CD4-positive, alpha-beta T cell treated with Interleukin-2 at 100 ng/mL for 4 hours (primary cell): ENCODE data around the gene DOK3.

Experiments
- DNase-seq: peaks from one replicate; pipeline ENCODE4 v3.0.0-alpha.2; 2020; ENCODE audit warnings: low spot score

The DOK3 gene

GRCh38 chr5:177467436-177467835 is 42.2 kb downstream of the DOK3 start:
- DNase-seq = no peak

DNA sequence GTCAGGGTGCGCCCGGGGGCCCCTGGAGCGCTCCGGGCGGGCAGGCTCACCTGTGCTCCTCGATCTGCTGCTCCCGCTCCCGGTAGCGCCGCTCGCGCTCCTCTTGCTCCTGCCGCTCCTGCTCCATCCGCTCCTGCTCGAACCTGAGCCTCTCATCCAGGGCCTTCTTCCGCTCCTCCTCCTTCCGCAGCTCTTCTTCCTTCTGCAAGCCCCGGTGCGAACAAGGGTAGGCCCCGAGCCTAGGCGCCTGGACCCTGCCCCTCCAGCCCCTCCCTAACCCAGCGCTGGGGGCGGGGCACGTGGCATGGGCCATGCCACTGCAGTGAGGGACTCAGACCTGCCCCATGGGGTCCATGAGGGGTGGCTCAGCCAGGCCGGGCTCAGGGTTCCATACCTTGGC is 42.8 kb downstream of the DOK3 start:
- DNase-seq = no peak

- DNase-seq = no peak
Measured at GRCh38 chr5:177465044-177465443, 44.6 kb downstream of the DOK3 start.

DNA sequence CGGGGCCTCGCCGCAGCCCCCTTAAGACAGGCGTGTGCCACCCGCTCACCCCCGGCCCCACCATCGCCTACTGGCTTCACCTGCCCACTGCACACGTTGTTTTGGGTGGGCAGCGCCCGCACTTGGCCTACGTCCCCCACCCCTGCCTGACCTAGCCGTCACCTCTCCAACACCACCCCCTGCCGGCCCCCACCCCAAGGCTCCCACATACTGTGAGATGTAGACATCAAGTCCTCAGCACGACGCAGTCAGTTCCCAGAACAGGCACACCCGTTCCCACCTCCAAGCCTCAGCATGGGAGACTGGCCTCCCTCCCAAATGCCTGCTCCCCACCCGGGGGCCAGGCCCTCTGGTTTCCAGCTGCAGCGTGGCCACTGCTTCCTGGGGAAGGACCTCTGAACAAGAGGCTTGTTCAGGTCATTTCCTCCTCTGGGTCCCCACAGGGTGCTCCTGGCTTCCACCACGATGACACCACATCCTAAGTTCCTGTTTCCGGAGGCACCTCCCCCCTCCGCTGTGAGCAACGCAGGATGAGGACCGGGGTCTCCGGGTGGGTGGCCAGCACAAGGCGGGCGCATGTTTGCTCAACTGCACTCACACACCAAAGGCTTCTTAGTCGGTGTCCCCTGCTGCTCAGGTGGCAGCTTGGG is 47.5 kb downstream of the DOK3 start:
- no peak for DNase-seq

GRCh38 chr5:177459819-177460628 is 49.6 kb downstream of the DOK3 start:
- DNase-seq = no peak

GRCh38 chr5:177459357-177459756 is 50.3 kb downstream of the DOK3 start:
- no peak for DNase-seq

- no peak for DNase-seq
Measured at GRCh38 chr5:177458912-177459350, 50.7 kb downstream of the DOK3 start.

DNA sequence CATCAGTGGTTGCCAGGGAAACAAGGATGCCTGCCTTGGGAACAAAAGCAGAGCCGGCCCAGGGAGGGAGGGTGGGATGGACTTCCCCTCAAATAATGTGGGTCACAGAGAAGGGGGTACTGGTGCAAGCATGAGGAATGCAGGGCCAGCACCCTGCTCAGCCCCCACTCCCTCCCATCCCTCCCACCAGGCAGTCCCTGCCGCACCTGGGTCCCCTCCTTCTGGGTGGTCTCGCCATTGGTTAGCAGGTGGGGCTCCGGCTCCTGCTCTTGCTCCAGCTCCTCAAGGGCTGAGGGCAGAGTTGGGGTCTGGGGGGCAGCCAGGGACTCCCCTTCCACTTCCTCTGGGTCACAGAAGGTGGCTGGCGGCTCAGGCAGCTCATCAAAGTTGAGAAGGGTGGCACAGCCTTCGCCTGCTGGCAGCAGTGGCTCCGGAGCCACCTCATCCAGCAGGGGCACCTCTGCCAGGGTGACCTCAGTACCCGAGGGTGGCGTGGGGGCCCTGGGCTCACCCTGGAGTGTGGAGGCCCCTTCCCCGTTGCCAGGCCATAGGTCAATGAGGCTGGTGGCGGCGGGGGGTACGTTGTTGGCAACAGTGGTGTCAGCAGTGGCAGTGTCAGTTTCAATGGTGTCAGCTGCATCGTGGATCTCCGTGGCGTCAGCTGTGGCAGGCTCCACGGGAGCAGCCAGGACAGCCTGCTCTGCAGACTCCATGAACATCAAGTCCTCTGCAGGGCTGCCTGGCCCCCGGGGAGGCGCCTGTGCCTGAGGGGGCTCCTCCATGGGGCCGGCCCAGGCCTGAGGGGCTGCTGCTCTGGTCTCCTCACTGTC is 51.6 kb downstream of the DOK3 start:
- no peak for DNase-seq

DNA sequence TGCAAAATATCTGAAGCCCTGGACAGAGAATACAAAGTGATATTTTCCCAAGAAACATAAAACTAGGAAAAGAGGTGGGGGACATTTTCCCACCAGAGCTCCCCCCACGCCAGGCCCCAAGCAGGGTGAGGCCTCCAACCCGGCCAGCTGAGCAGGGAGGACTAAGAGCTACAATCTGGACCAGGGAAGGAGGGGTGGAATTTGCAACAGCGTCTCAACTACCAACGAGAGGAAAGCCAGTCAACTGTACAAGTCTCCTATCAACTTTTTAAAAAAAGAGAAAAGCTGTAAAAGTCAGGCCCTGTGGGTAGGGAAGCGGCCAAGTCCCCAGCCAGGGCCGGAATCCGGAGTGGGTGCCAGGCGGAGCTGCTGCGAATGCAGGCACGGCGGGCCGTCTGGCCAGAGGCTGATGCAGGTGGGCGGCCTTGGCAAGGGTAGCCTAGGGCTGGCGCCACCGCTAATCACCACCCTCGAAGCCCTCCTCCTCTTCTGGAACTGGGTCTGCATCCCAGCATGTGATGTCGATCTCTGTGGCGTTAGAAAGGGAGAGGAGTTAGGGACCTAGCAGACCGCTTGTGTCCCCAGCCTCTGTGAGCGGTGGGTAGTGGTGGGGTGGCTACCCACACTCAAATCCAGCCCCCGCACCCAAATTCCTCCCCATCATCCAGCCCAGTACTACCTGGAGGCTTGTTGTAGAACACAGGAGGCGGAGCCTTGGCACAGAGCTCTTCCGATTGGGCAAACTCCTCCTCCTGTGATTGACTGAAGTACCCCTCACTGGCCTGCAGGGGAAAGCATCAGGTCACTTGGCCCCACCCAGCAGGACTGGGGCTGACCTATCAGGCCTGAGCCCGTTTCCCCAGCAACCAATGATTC is 52.4 kb downstream of the DOK3 start:
- DNase-seq = peak; percentile 60

- no peak for DNase-seq
Measured at GRCh38 chr5:177456591-177456964, 53.0 kb downstream of the DOK3 start.

GRCh38 chr5:177455661-177456590 is 53.7 kb downstream of the DOK3 start:
- peak; percentile 94 for DNase-seq

DNA sequence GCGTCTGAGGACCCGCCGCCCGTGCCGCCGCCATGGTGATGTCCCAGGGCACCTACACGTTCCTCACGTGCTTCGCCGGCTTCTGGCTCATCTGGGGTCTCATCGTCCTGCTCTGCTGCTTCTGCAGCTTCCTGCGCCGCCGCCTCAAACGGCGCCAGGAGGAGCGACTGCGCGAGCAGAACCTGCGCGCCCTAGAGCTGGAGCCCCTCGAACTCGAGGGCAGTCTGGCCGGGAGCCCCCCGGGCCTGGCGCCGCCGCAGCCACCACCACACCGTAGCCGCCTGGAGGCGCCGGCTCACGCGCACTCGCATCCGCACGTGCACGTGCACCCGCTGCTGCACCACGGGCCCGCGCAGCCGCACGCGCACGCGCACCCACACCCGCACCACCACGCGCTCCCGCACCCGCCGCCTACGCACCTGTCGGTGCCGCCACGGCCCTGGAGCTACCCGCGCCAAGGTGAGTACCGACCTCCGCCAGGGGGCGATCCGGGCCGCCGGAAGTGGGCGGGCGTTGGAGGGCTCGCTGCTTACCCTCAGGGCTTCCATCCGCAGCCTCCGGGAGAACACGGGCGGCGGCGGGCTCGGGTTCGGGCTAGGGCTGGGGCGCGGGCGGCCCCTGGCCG is 54.5 kb downstream of the DOK3 start:
- DNase-seq = peak; percentile 89

DNA sequence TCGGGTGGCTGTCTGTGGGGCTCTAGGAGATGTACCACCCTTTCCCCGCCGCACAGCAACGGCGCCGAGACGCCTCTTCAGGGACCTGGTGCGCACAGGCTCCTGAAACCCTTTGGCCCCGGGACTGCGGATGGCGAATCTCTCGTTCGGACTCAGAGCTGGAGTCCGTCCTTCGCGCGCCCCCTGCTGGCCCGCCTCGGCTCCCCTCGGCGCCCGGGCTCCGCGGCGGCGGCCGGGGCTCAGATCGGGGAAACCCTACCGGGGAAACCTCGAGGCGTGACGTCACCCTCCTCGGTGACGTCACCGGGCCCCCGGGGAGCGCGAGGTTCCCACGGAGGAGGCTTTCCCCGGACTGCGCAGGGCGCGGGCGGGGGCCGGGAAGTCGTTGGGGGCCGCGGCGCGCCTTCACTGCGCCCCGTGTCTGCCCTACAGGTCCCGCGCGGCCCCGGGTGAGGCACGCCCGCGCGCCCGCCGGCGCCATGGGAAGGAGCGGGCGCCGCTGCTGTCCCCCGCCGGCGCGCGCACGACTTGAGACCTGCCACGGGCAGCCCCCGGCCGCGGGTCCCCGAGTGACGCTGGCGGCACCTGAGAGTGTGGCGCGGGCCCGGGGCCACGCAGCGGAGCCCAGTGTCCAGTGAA is 55.1 kb downstream of the DOK3 start:
- peak; percentile 94 for DNase-seq

DNA sequence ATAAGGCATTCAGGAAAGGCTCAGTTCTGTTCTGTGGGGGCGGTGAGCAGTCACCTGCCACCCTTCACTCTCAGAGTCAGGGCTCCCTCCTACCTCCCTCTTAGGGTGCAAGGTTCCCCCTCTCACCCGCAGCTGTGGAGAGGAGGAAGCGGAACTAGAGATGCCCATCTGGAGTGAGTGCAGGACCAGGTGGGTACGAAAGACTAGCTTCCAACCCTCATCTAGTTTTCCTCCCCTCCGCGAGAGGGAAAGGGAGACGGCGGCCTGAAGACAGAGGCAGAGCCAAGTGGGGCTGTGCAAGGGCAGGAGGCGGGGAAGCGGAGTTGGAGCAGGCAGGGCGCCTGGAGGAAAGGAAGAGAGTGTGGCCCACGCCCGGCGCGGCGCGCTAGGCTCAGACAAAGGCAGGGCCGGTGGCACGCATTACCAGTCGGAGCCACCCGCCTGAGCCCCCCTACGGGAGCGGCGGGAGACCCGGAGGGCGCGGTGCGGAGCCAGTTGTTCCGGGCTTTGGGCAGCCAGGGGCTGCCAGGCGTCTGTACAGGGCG is 55.7 kb downstream of the DOK3 start:
- DNase-seq = no peak

DNA sequence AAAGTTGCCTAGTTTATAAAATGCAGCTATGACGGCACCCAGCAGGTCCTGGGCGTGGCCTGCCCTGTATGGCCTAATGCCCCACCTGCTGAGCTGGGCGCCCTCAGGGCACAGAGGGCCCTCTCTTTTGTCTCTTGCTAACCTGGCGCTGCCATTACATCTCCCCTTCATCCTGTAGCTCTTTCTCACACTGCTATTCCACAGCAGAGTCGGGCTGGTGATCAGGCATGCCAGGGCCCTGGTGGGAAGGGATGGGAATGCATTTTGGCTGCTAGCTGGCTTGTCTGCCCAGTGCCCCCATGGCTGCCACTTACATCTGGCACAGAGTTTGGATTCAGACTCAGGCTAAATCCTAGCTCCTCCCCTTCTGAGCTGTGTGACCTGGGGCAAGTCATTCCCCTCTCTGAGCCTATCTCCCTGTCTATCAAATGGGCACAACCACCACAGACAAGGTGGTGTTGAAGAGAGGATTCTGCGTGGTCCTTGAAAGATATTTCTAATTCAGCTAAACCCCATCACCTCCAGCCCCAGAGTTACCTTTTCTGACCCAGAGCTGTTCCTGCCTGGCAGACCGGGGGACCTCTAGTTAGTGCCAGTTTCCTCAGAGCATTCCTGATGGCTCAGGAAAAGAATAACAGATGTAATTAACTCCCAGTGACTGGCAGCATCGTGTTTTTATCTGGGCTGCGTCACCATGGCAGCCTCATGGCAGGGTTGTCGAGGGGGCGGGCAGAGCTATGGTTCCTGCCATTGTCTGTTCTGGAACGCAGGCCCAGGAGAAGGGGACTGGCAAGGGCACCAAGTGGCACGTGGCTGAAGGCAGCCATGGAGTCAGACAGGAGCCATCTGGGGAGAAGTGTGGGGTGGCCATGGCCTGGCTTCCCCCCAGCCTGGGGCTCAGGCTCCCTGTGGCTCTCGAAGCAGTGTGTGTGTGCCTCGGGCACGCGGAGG is 56.7 kb downstream of the DOK3 start:
- no peak for DNase-seq
